Measurements from ENCODE around the gene STS. TPM values are rescaled to one million over a fixed set of nuclear protein-coding genes. Genes with fewer than 3 reads are reported as not detected.

The STS gene
- total RNA-seq, 1 experiment from 2014 or later = 0.54 TPM

DNA sequence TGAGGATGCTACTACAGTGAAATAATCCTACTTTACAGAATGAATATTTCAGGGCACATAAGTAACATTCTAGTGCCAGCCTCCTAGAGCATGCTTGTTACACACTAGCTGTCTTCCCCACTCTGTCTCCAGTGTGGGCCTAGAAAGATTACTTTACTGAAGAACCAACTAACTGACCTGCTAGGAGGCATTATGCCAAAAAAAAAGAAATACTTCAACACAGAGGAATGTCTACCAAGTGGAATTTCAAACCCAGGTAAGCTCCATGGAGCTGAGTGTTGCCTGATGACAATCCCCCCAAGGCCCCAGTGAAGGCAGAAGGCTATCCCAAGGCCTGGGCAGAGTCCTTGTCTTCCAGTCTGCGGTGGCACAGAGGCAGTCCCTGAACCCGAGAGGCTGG is 40.9 kb upstream of the STS start:
- H3K4me2 ChIP-seq (ENCODE audit: low read length) = no peak overlapping the region
- no peaks in the 10 kb centered on the region for H3K27me3 ChIP-seq (ENCODE audit: insufficient read depth, low read length)
- ChIA-PET POLR2A (no interaction called here), RAD21 (ENCODE audit: low non-redundant PET in 1 of 2, low total read pairs in 2 of 2, uncharacterized antibody in 2 of 2, unreplicated experiment in 2 of 2) (no interaction called here), CTCF (no interaction called here)
- DNase-seq (ENCODE audit: low read depth, low spot score) (no peak), ATAC-seq (no peak)
- no peaks in the 10 kb centered on the region for H3K9me2 ChIP-seq (ENCODE audit: insufficient read depth)
- H3K9ac ChIP-seq (ENCODE audit: low read length) = no peak overlapping the region
- no peaks in the 10 kb centered on the region for H3K79me2 ChIP-seq (ENCODE audit: insufficient read depth, low read length)
- H3K4me3 ChIP-seq (replicated peaks in 1 of 2; ENCODE audit: low read depth in 1 of 2, low read length in 2 of 2) = no peak overlapping the region
- H2AFZ ChIP-seq (ENCODE audit: low read depth, low read length, poor library complexity, severe bottlenecking) = no peak overlapping the region
- BruUV-seq (replicated peaks) = no TSS peak
- intact Hi-C loops (cut with micrococcal nuclease) = no loop called here
- peaks cover 0 to 3% of the 10 kb centered on the region in 2 experiments; a peak in 1 of 4 replicates for H3K36me3 ChIP-seq (ENCODE audit: control insufficient read depth in 1 of 2, insufficient read depth in 2 of 2, low read length in 2 of 2)
- H4K20me1 ChIP-seq (ENCODE audit: insufficient read depth) = no peaks in the 10 kb centered on the region
- TF ChIP-seq, protein P1, sequence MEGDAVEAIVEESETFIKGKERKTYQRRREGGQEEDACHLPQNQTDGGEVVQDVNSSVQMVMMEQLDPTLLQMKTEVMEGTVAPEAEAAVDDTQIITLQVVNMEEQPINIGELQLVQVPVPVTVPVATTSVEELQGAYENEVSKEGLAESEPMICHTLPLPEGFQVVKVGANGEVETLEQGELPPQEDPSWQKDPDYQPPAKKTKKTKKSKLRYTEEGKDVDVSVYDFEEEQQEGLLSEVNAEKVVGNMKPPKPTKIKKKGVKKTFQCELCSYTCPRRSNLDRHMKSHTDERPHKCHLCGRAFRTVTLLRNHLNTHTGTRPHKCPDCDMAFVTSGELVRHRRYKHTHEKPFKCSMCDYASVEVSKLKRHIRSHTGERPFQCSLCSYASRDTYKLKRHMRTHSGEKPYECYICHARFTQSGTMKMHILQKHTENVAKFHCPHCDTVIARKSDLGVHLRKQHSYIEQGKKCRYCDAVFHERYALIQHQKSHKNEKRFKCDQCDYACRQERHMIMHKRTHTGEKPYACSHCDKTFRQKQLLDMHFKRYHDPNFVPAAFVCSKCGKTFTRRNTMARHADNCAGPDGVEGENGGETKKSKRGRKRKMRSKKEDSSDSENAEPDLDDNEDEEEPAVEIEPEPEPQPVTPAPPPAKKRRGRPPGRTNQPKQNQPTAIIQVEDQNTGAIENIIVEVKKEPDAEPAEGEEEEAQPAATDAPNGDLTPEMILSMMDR (IDR thresholded peaks at IDR 0.05 in 2 of 3, conservative IDR thresholded peaks at IDR 0.05 in 1 of 3; ENCODE audit: borderline replicate concordance in 1 of 3, insufficient read depth in 1 of 3, low read depth in 2 of 3, low read length in 2 of 3) = no peak
- no peak for TF ChIP-seq ZNF274 (IDR thresholded peaks at IDR 0.05; ENCODE audit: low read depth, low read length)
- no peak for TF ChIP-seq CEBPB (IDR thresholded peaks at IDR 0.05; ENCODE audit: low read depth)
- no peak for TF ChIP-seq ELF1 (IDR thresholded peaks at IDR 0.05; ENCODE audit: borderline replicate concordance, low read depth)
- TF ChIP-seq, protein P2, sequence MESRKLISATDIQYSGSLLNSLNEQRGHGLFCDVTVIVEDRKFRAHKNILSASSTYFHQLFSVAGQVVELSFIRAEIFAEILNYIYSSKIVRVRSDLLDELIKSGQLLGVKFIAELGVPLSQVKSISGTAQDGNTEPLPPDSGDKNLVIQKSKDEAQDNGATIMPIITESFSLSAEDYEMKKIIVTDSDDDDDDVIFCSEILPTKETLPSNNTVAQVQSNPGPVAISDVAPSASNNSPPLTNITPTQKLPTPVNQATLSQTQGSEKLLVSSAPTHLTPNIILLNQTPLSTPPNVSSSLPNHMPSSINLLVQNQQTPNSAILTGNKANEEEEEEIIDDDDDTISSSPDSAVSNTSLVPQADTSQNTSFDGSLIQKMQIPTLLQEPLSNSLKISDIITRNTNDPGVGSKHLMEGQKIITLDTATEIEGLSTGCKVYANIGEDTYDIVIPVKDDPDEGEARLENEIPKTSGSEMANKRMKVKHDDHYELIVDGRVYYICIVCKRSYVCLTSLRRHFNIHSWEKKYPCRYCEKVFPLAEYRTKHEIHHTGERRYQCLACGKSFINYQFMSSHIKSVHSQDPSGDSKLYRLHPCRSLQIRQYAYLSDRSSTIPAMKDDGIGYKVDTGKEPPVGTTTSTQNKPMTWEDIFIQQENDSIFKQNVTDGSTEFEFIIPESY (IDR thresholded peaks at IDR 0.05; ENCODE audit: extremely low read depth, insufficient replicate concordance, low read length) = no peak
- no peak for TF ChIP-seq POLR2A (IDR thresholded peaks at IDR 0.05; ENCODE audit: borderline replicate concordance, extremely low read depth, insufficient read depth, insufficient read length)
- TF ChIP-seq EZH2 (IDR thresholded peaks at IDR 0.05) = no peak
- TF ChIP-seq POLR2AphosphoS5 (IDR thresholded peaks at IDR 0.05; ENCODE audit: low read depth, low read length) = no peak
- TF ChIP-seq ZFX (IDR thresholded peaks at IDR 0.05) = no peak
- no peak for TF ChIP-seq SIN3A (IDR thresholded peaks at IDR 0.05; ENCODE audit: low read depth)
- TF ChIP-seq CBX3 (IDR thresholded peaks at IDR 0.05; ENCODE audit: low read depth) = no peak
- H3K9me3 ChIP-seq (ENCODE audit: control insufficient read depth in 1 of 2, insufficient read depth in 1 of 2, low read depth in 1 of 2, low read length in 2 of 2) = no peaks in the 10 kb centered on the region
- H3K27ac ChIP-seq (ENCODE audit: low read depth, low read length) = no peak overlapping the region
- H3K4me1 ChIP-seq (ENCODE audit: control insufficient read depth in 1 of 2, insufficient read depth in 2 of 2, low read length in 2 of 2) = peaks cover 0 to 5% of the 10 kb centered on the region in 2 experiments; a peak in 1 of 4 replicates
